Measurements from ENCODE around the gene RSPH6A.
A peak's percentile ranks its signal among the peaks of the same experiment; 100 is the strongest.

RSPH6A gene

GRCh38 chr19:45798995-45799517 lies 16.1 kb downstream of the RSPH6A start:
- TF ChIP-seq CTCF (conservative IDR thresholded peaks at IDR 0.05) = peak; percentile 92
- no peak overlapping the region for H3K27ac ChIP-seq

GRCh38 chr19:45794627-45795026 lies 20.5 kb downstream of the RSPH6A start:
- TF ChIP-seq CTCF (conservative IDR thresholded peaks at IDR 0.05) = no peak
- no peak overlapping the region for H3K27ac ChIP-seq

GRCh38 chr19:45793876-45794275 lies 21.2 kb downstream of the RSPH6A start:
- H3K27ac ChIP-seq = no peak overlapping the region
- TF ChIP-seq CTCF (conservative IDR thresholded peaks at IDR 0.05) = no peak

GRCh38 chr19:45793178-45793564 lies 21.9 kb downstream of the RSPH6A start:
- no peak for TF ChIP-seq CTCF (conservative IDR thresholded peaks at IDR 0.05)
- no peak overlapping the region for H3K27ac ChIP-seq

GRCh38 chr19:45792470-45793177 lies 22.5 kb downstream of the RSPH6A start, which contains the start of gene DMWD:
TSS of gene DMWD (minus strand) at chr19:45792845. CDS start at chr19:45792756, 89 bp downstream.
- TF ChIP-seq CTCF (conservative IDR thresholded peaks at IDR 0.05) = no peak
- peak within 1 kb of the TSS; percentile 88 for H3K27ac ChIP-seq

- no peak for TF ChIP-seq CTCF (conservative IDR thresholded peaks at IDR 0.05)
- peak overlapping the region; percentile 88 for H3K27ac ChIP-seq
These were observed 23.2 kb downstream of the RSPH6A start for GRCh38 chr19:45791744-45792469.

GRCh38 chr19:45790942-45791341 lies 24.2 kb downstream of the RSPH6A start:
- no peak overlapping the region for H3K27ac ChIP-seq
- TF ChIP-seq CTCF (conservative IDR thresholded peaks at IDR 0.05) = no peak
